WTC11 (cell line): ENCODE results near the gene KCNJ18.
"Not testable (repeated sequence)": the region's sequence is repeated elsewhere in the genome, so short reads cannot be mapped to it uniquely, and the experiment has no call there.

Experiments
- AFF4 ChIP-seq: sonication (generic); formaldehyde crosslinking; IDR thresholded peaks from 2 replicates; pipeline ENCODE4 v1.8.1; 2023; ENCODE audit warnings: mild to moderate bottlenecking, missing genetic modification reagents, borderline replicate concordance
- CTCF ChIP-seq: fragments of 200-600 bp; IDR thresholded peaks from 2 replicates; pipeline ENCODE4 v1.8.0; 2022; ENCODE audit warnings: antibody characterized with exemption
- GABPB1 ChIP-seq: sonication (generic); formaldehyde crosslinking; IDR thresholded peaks from 2 replicates; pipeline ENCODE4 v1.8.1; 2023; ENCODE audit warnings: mild to moderate bottlenecking, missing genetic modification reagents
- NFATC4 ChIP-seq: fragments of 250-450 bp; sonication (Bioruptor Pico); IDR thresholded peaks from 2 replicates; pipeline ENCODE4 v1.9.0; 2021; ENCODE audit warnings: mild to moderate bottlenecking
- RORB ChIP-seq: fragments of 250-450 bp; sonication (Bioruptor Pico); IDR thresholded peaks from 2 replicates; pipeline ENCODE4 v1.9.0; 2021; ENCODE audit warnings: mild to moderate bottlenecking
- ZNF317 ChIP-seq: sonication (generic); formaldehyde crosslinking; IDR thresholded peaks from 2 replicates; pipeline ENCODE4 v1.8.1; 2023; ENCODE audit warnings: low read depth, mild to moderate bottlenecking, moderate library complexity, missing genetic modification reagents, borderline replicate concordance

DNA sequence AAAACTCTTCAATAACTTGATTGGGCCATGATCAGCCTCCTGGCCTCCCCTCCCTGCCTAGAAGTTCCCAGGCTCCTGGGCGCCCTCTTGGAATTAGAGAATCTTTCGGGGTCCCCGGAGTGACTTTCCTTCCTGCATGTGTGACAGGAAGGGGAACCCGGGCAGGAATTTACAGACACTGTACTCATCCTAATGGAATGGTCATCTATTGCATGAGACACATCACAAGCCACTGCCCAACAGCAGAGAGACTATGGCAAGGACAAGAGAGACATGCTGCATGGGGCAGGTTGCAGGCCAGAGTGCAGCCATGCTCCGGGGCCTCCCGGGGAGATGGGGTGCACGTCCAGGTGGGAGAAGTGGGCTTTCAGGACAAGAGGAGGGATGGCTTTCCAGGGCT lies 29.9 kb downstream of the KCNJ18 start:
- not testable (repeated sequence) for TF ChIP-seq CTCF; GABPB1 (CRISPR knock-in tag); AFF4 (CRISPR knock-in tag); RORB (CRISPR knock-in tag); NFATC4; ZNF317
